H1 (cell line): ENCODE data around the gene ELOVL6. TPM values are rescaled to one million over a fixed set of nuclear protein-coding genes. Genes with fewer than 3 reads are reported as not detected.

Experiments used
- BACH1 ChIP-seq: IDR thresholded peaks from 2 replicates; pipeline ENCODE4 v1.6.1; 2012; ENCODE audit warnings: low read length, improper control_type of control experiment
- CHD2 ChIP-seq: IDR thresholded peaks from 2 replicates; pipeline ENCODE4 v1.6.1; 2012; ENCODE audit warnings: low read length, improper control_type of control experiment
- GTF2F1 ChIP-seq: IDR thresholded peaks from 2 replicates; pipeline ENCODE4 v1.6.1; 2012; ENCODE audit warnings: low read depth, low read length, improper control_type of control experiment, borderline replicate concordance
- KDM5A ChIP-seq: fragments of 200-600 bp; IDR thresholded peaks from 2 replicates; pipeline ENCODE4 v1.7.1; 2012; ENCODE audit warnings: mild to moderate bottlenecking, low read length, inconsistent platforms, mixed read lengths
- SUZ12 ChIP-seq: fragments of 200-600 bp; sonication (generic); IDR thresholded peaks from 2 replicates; pipeline ENCODE4 v1.6.1; 2012; ENCODE audit warnings: mild to moderate bottlenecking, inconsistent platforms, low read length, moderate library complexity, mixed read lengths
- polyA plus RNA-seq, 7 experiments: library from polyadenylated mRNA; depleted of rRNA in 3 of 7; stranded (reverse) in 5 of 7; unstranded in 2 of 7; fragments of >200 nt in 5 of 7; fragments of 200-250 nt in 2 of 7; gene quantifications; 1 replicate in 5 of 7; 2 replicates in 1 of 7; 4 replicates in 1 of 7; pipeline versions ENCODE4 v1.2.1 to v1.2.3, GENCODE V29; 2011 to 2013; ENCODE audit warnings: missing spikeins in 2 of 7, mixed read lengths in 2 of 7
- total RNA-seq: library from RNA; stranded (reverse); fragmentation: NEBNext Ultra II Directional; extraction: Animal tissue kit (Norgen Biotek cat#: 25700); gene quantifications from 2 replicates; pipeline ENCODE4 v1.2.1, GENCODE V29; 2021

The ELOVL6 gene
- total and polyA plus RNA-seq, 2 of the 8 experiments (the other 6 are each of a cell fraction or from before 2014, with no cell fraction given) = 27.8 to 86.6 TPM

DNA sequence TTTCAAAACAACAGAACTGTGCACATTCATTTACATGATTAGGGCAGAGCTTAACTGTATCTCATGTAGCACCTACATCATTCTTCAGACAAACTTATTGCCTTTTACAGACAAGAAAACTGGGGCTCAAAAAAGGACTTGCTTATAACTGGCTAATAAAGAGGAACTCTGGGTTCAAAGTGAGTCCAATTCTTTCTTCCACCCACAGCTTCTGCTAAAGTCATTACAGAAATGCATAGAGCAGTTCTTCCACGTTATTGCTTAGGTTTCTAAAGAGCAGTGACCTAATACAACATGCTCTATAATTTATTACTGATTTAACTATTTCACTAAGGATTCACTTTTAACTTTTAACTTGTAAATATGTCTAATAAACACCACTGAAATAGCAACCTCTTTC, 60.6 kb downstream of the ELOVL6 start (continued):
- TF ChIP-seq BACH1 (no peak), GTF2F1 (no peak), SUZ12 (no peak), CHD2 (no peak), KDM5A (no peak)
